Ovary (tissue), 9 donors: ENCODE data around the gene MAD2L1BP. TPM values are rescaled to one million over a fixed set of nuclear protein-coding genes. Genes with fewer than 3 reads are reported as not detected.

Experiments
- DNase-seq, 5 donors: peaks; one replicate each; pipeline ENCODE4 v3.0.0-alpha.2; 2019 to 2020
- H3K27ac ChIP-seq, 2 donors: fragments of 200-600 bp; one replicate each; pipeline versions ENCODE4 v1.5.1 to v1.8.0; 2019 to 2022
- H3K27me3 ChIP-seq: fragments of 200-600 bp; one replicate; pipeline ENCODE4 v1.8.0; 2022
- H3K36me3 ChIP-seq: fragments of 200-600 bp; sonication (generic); one replicate; pipeline ENCODE4 v1.5.1; 2019
- H3K4me1 ChIP-seq: one replicate; pipeline ENCODE4 v1.8.1; 2013; ENCODE audit warnings: mild to moderate bottlenecking, moderate library complexity; ENCODE audit not compliant: insufficient read depth
- H3K4me3 ChIP-seq: fragments of 200-600 bp; sonication (generic); one replicate; pipeline ENCODE4 v1.5.1; 2017
- H3K9me3 ChIP-seq, 2 donors: fragments of 200-600 bp in 1 of 2; sonication (generic) in 1 of 2; one replicate each; pipeline versions ENCODE4 v1.5.1 to v1.8.1; 2013 to 2019; ENCODE audit warnings: mild to moderate bottlenecking in 1 of 2, moderate library complexity in 1 of 2
- EP300 ChIP-seq: sonication (generic); formaldehyde crosslinking; IDR thresholded peaks from one replicate; pipeline ENCODE4 v1.6.1; 2017; ENCODE audit warnings: antibody characterized with exemption
- POLR2A ChIP-seq: fragments of 450-650 bp; IDR thresholded peaks from one replicate; pipeline ENCODE4 v1.6.1; 2017; ENCODE audit warnings: antibody characterized with exemption, mild to moderate bottlenecking, moderate library complexity
- WGBS, 3 donors: extraction: QIAGEN DNeasy Blood & Tissue Kit in 1 of 3; methylation state at CpG; one replicate each; pipeline versions ENCODE4 v1.1.5 to v1.1.7; 2013 to 2017; 5-methylcytosine and 5-hydroxymethylcytosine counted together
- intact Hi-C, 4 donors: fragments of 100-400 bp; cut with DNase I; formaldehyde crosslinking; loops; one replicate each; pipeline versions ENCODE4 v1.11.0 to v1.15.1; 2022 to 2023
- polyA plus RNA-seq, 2 donors: library from polyadenylated mRNA; stranded (reverse); fragments of 200-250 nt in 1 of 2; fragments of 350-450 nt in 1 of 2; fragmentation: Illumina TruSeq in 1 of 2; extraction: RNeasy Lipid Tissue Mini Kit (QIAGEN cat#74804) in 1 of 2; gene quantifications; one replicate each; pipeline ENCODE4 v1.2.3, GENCODE V29; 2013 to 2014
- total RNA-seq, 7 donors: library from RNA; depleted of rRNA in 2 of 7; stranded (reverse); fragments of >200 nt in 2 of 7; fragmentation: NEBNext Ultra II Directional in 3 of 7; extraction: Animal tissue kit (Norgen Biotek cat#: 25700) in 3 of 7; gene quantifications; one replicate each; pipeline versions ENCODE4 v1.1.0 to v1.2.4, GENCODE V29; 2016 to 2023
- TF ChIP-seq, protein P1 (sequence below), 3 donors: fragments of 450-650 bp in 2 of 3; fragments of 200-600 bp in 1 of 3; IDR thresholded peaks; one replicate each; pipeline versions ENCODE4 v1.5.1 to v1.8.0; 2016 to 2022; ENCODE audit warnings: antibody characterized with exemption in 3 of 3, mild to moderate bottlenecking in 1 of 3
- donor health status: DM: no; HTN: no; CAD: no; lungs with moderate emphysema.
- donor health status: DM: no; HTN: no; CAD: no.
- donor health status: Bipolar disorder and iron deficiency.
- donor health status: DM: yes; HTN: yes; CAD: no.
- donor health status: DM: no; HTN: no; CAD: no.
- donor health status: DM: yes; HTN: yes; CAD: no.

MAD2L1BP gene
- total and polyA plus RNA-seq, 9 donors = 11.9 to 28.4 (median 16.8) TPM

- 9 to 12% (median 12%) methylated on average over 15 to 16 of the region's 16 CpGs for WGBS, 3 donors
- peak overlapping the region; percentile 0 to 16 for H3K27ac ChIP-seq
- peak; percentile 73 to 91 (median 88) for DNase-seq
- intact Hi-C loops = loop anchor here (2.0 to 10.0 kb wide), 6 partner anchors 90 to 411 kb away; partner anchors contain the start of gene VEGFA (in 2 of the 4)
- H3K9me3 ChIP-seq = no peaks in the 10 kb centered on the region
- H3K4me1 ChIP-seq = peaks cover 9% of the 10 kb centered on the region
- TF ChIP-seq, protein P1, sequence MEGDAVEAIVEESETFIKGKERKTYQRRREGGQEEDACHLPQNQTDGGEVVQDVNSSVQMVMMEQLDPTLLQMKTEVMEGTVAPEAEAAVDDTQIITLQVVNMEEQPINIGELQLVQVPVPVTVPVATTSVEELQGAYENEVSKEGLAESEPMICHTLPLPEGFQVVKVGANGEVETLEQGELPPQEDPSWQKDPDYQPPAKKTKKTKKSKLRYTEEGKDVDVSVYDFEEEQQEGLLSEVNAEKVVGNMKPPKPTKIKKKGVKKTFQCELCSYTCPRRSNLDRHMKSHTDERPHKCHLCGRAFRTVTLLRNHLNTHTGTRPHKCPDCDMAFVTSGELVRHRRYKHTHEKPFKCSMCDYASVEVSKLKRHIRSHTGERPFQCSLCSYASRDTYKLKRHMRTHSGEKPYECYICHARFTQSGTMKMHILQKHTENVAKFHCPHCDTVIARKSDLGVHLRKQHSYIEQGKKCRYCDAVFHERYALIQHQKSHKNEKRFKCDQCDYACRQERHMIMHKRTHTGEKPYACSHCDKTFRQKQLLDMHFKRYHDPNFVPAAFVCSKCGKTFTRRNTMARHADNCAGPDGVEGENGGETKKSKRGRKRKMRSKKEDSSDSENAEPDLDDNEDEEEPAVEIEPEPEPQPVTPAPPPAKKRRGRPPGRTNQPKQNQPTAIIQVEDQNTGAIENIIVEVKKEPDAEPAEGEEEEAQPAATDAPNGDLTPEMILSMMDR (IDR thresholded peaks at IDR 0.05) = peak; percentile 83 to 95 (median 94)
- peak; percentile 21 for TF ChIP-seq POLR2A
- no peak for TF ChIP-seq EP300
- H3K36me3 ChIP-seq = no peaks in the 10 kb centered on the region
- H3K27me3 ChIP-seq = no peaks in the 10 kb centered on the region
- no peak overlapping the region for H3K4me3 ChIP-seq
These were observed 31.9 kb downstream of the MAD2L1BP start for GRCh38 chr6:43667245-43668150.

- H3K27me3 ChIP-seq = no peaks in the 10 kb centered on the region
- WGBS, 3 donors = 14 to 19% (median 17%) methylated on average over 17 of the region's 17 CpGs
- H3K27ac ChIP-seq = peak overlapping the region; percentile 16 to 22
- DNase-seq = peak in 4 of 5 donors; percentile 38 to 66 (median 44)
- peaks cover 9% of the 10 kb centered on the region for H3K4me1 ChIP-seq
- no peak overlapping the region for H3K4me3 ChIP-seq
- H3K36me3 ChIP-seq = no peaks in the 10 kb centered on the region
- no peaks in the 10 kb centered on the region for H3K9me3 ChIP-seq
- TF ChIP-seq POLR2A = no peak
- TF ChIP-seq, protein P1 (IDR thresholded peaks at IDR 0.05) = peak; percentile 8 to 29 (median 26)
- no peak for TF ChIP-seq EP300
- intact Hi-C loops = loop anchor here (2.0 to 10.0 kb wide), 6 partner anchors 89 to 410 kb away; partner anchors contain the start of gene VEGFA (in 2 of the 4)
These were observed 32.8 kb downstream of the MAD2L1BP start for GRCh38 chr6:43668151-43669028.

- no peak for TF ChIP-seq EP300
- TF ChIP-seq, protein P1 (IDR thresholded peaks at IDR 0.05) = no peak
- no peak for TF ChIP-seq POLR2A
- Histone ChIP-seq H3K36me3 (no peaks in the 10 kb centered on the region), H3K9me3 (no peaks in the 10 kb centered on the region), H3K27me3 (no peaks in the 10 kb centered on the region), H3K27ac (peak overlapping the region; percentile 16 to 22), H3K4me3 (no peak overlapping the region), H3K4me1 (peaks cover 13% of the 10 kb centered on the region)
- WGBS, 3 donors = 17 to 23% (median 22%) methylated on average over 15 of the region's 15 CpGs
- peak; percentile 56 to 80 (median 68) for DNase-seq
- intact Hi-C loops = loop anchor here (2.0 to 10.0 kb wide), 6 partner anchors 88 to 410 kb away; partner anchors contain the start of gene VEGFA (in 2 of the 4)
These were observed 33.6 kb downstream of the MAD2L1BP start for GRCh38 chr6:43669050-43669921.
